Neuron (in vitro differentiated cells): ENCODE data around the gene PYGL.
"Not testable (repeated sequence)": the region's sequence is repeated elsewhere in the genome, so short reads cannot be mapped to it uniquely, and the experiment has no call there.

ENCODE experiments used
- H2AFZ ChIP-seq: one replicate; pipeline ENCODE4 v1.6.1; 2013; ENCODE audit warnings: low read depth, mild to moderate bottlenecking, inconsistent platforms, low read length, moderate library complexity
- H3K27me3 ChIP-seq: one replicate; pipeline ENCODE4 v1.6.1; 2013; ENCODE audit warnings: low read length; ENCODE audit not compliant: insufficient read depth
- H3K36me3 ChIP-seq: one replicate; pipeline ENCODE4 v1.6.1; 2013; ENCODE audit warnings: low read length; ENCODE audit not compliant: insufficient read depth
- H3K4me1 ChIP-seq: one replicate; pipeline ENCODE4 v1.6.1; 2013; ENCODE audit warnings: low read length; ENCODE audit not compliant: insufficient read depth
- H3K4me3 ChIP-seq: 2 replicates; pipeline ENCODE4 v1.5.1; 2013; ENCODE audit warnings: mild to moderate bottlenecking, low read length, moderate library complexity
- H3K9me3 ChIP-seq: one replicate; pipeline ENCODE4 v1.6.1; 2013; ENCODE audit warnings: low read length

PYGL gene

DNA sequence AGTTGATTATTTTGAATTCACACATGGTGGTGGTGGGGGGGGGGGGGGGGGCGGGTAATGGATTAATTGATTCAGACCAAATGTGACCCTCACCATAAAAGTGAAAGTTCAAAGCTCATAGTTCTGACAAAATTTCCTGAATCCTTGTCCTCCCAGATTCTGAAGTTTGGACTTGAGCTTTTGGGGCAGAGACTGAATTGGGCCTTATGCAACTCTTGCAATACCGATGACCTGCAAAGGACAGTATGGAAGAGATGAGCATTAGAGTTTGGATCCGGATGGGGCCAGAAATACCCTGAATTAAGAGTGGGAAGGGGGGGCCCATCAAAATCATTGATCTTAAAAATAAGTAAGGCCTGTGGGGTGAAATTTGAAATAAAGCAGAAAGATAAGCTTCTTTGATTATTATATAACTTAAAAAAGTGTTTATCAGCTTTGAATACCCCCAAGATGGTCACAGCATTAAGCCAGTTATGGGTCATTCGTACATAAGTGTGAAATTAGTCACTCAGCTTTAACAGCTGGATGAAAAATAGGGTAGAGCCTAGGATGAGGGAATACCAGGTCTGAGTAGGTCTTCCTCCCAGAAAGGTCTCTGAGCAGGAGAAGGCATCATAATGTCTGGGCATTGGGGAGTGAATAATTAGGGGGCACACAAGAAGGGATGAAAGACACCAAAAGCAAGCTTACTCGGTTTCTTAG, 2.1 kb upstream of the PYGL start:
- no peaks in the 10 kb centered on the region for H3K9me3 ChIP-seq
- no peaks in the 10 kb centered on the region for H3K36me3 ChIP-seq
- H3K4me1 ChIP-seq: peaks cover 2% of the 10 kb centered on the region
- H3K4me3 ChIP-seq: no peak overlapping the region
- H2AFZ ChIP-seq: no peak overlapping the region
- no peaks in the 10 kb centered on the region for H3K27me3 ChIP-seq

DNA sequence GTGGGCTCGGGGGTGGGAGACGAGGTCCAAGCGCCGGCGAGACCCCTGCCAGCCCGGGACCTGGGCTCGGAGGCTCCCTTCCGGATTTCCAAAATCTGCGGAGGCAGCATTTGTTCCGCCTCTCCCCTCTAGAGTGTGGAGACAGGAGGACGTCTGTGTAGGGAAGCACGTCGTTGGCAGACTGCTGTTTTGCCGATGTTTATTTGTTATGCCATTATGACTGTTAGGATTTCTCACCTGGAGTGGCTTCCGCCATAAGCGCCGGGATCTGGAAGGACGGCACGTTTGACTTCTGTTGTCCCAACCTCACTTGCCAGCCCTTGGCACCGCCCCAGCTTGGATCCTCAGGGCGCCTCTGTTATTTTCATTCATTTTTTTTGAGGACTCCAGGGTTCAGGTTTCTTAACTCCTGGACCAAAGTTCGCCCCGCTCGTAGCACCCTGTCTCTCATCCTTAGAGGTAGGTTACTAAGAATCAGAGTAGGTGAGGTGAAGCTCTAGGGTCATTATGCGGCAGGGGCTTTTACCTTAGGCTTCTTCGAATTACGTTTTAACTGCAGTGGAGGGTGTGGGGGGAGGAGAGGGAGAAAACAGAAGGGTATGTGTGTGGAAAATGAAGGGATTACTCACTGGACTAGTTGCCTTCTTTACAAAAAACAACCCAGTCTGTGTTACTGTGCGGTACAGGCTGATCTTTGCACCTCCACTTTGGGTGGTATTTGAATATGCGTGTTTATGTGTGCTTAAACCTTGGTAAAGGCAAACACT, 547 bp upstream of the PYGL start:
- H3K27me3 ChIP-seq: no peaks in the 10 kb centered on the region
- H3K36me3 ChIP-seq: no peaks in the 10 kb centered on the region
- H3K4me3 ChIP-seq: peak overlapping the region; percentile 57
- H3K4me1 ChIP-seq: peaks cover 2% of the 10 kb centered on the region
- peak overlapping the region; percentile 94 for H2AFZ ChIP-seq
- no peaks in the 10 kb centered on the region for H3K9me3 ChIP-seq

DNA sequence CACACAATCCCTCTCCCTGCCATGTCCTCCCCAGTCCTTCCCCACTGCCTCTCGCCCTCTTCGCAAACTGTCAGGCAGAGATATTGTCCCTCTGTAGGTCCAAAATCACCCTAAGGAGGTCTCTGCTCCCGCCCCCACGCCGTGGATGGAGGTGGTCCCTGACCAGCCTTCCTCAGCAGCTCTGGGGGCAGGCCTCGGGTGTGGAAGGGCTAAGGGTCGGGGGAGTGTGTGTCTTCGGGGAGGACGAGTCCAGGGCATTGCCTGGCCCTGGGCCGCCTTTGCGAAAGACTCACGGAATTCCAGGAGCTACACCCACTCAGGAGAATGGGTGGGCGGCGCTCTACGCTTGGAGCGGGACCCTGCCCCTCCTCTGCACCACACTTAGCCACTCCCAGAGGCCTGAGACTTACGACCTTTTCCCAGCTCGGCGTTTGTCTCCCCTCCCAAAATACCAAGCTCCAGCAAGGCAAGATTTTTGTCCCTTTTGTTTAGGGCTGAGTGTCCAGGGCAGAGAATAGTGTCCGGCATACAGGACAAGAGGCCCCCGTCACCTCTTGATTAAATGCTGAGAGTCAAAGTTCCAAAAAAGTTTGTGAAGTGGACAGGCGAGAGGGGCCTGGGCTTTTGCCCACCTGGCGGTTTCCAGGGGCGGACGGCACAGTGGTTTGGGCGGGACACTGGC, 881 bp downstream of the PYGL start:
- no peaks in the 10 kb centered on the region for H3K36me3 ChIP-seq
- peaks cover 2% of the 10 kb centered on the region for H3K4me1 ChIP-seq
- H2AFZ ChIP-seq: peak overlapping the region; percentile 94
- H3K9me3 ChIP-seq: no peaks in the 10 kb centered on the region
- peak overlapping the region; percentile 57 for H3K4me3 ChIP-seq
- no peaks in the 10 kb centered on the region for H3K27me3 ChIP-seq

DNA sequence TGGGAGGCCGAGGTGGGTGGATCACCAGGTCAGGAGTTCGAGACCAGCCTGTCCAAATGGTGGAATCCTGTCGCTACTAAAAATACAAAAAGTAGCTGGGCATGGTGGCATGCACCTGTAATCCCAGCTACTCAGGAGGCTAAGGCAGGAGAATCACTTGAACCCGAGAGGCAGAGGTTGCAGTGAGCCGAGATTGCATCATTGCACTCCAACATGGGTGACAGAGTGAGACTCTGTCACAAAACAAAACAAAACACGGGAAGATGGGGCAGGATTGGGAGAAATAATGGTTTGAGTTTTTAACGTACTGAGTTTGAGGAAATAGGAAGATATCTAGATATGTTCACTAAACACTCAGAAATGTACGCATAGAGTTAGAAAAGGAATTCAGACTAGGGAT, 2.6 kb downstream of the PYGL start:
- not testable (repeated sequence) for H3K4me3 ChIP-seq, H3K27me3 ChIP-seq, H2AFZ ChIP-seq, H3K4me1 ChIP-seq, H3K9me3 ChIP-seq, H3K36me3 ChIP-seq

DNA sequence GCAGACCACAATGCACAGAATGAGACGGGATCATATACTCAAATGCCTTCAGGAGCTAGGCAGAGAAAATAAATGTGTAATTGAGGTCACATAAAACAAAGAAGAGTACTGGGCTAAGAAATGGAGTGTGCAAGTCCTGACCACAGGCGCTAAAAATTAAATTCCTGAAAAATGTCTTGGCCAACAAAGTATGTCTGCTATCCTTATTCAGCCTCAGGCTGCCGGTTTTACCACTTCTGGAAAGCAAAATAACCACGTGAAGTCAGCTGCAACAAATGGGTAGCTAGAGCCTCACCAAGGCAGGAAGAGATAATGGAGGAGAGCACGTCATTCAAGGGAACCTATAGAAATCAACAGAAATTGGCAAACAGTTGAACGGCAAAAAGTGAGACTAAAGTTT, 3.1 kb downstream of the PYGL start:
- Histone ChIP-seq H3K27me3 (no peaks in the 10 kb centered on the region), H3K4me3 (no peak overlapping the region), H3K4me1 (no peaks in the 10 kb centered on the region), H3K9me3 (no peaks in the 10 kb centered on the region), H2AFZ (no peak overlapping the region), H3K36me3 (no peaks in the 10 kb centered on the region)

DNA sequence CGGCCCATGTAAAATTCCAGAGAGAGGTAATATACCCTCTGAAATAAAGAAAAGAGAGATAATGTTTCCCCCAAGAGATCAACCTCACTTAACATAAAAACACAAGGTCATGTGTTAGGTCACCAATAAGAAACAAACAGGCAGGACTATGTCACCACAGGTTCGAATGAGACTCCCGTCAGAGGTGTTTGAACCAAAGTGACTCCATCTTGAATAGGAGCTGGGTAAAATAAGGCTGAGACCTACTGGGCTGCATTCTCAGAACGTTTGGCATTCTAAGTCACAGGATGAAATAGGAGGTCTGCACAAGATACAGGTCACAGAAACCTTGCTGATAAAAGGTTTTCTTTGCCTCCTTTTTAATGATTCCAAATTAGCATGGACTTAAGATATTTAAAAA, 6.5 kb downstream of the PYGL start:
- no peaks in the 10 kb centered on the region for H3K9me3 ChIP-seq
- no peaks in the 10 kb centered on the region for H3K4me1 ChIP-seq
- no peak overlapping the region for H2AFZ ChIP-seq
- no peaks in the 10 kb centered on the region for H3K36me3 ChIP-seq
- no peak overlapping the region for H3K4me3 ChIP-seq
- no peaks in the 10 kb centered on the region for H3K27me3 ChIP-seq

DNA sequence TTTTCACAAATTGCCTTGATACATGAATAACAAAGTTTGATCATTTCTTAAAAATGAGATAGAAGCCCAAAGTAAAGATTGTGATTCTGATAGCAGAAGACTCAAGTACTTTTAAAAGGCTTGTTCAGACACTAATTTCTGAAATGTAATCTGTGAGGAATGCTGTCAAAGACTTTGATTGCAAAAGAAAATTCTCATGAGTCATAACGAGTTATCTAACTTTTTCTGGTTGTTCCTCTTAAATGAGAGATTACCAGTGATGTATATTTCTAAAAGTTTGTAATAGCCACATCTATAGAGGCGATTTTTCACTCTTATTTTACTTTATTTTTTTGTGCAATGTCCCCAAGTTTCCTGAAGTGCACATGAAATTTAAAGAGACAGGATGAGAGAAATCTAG, 7.0 kb downstream of the PYGL start:
- no peaks in the 10 kb centered on the region for H3K4me1 ChIP-seq
- no peaks in the 10 kb centered on the region for H3K36me3 ChIP-seq
- H3K27me3 ChIP-seq: no peaks in the 10 kb centered on the region
- no peak overlapping the region for H2AFZ ChIP-seq
- no peaks in the 10 kb centered on the region for H3K9me3 ChIP-seq
- H3K4me3 ChIP-seq: no peak overlapping the region

DNA sequence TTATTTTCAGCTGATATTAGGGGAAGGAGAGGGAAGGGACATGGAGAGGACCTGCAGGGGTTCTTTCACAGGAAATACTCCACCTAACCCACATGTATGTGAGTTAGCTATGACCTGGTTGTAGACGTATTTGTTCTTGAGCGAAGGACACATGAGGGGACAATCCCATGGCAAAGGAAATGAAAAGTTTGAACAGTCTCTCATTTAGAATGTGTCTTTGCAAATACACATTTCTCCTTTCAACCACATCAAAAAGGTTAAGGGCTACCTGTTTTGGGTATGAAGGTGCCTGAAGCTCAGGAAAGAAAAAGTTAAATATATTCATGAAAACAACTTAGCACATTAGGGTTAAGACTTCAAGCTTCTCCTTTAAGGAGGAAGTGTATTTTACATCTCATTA, 7.4 kb downstream of the PYGL start:
- Histone ChIP-seq H3K27me3 (no peaks in the 10 kb centered on the region), H3K4me1 (no peaks in the 10 kb centered on the region), H3K9me3 (no peaks in the 10 kb centered on the region), H2AFZ (no peak overlapping the region), H3K4me3 (no peak overlapping the region), H3K36me3 (no peaks in the 10 kb centered on the region)

DNA sequence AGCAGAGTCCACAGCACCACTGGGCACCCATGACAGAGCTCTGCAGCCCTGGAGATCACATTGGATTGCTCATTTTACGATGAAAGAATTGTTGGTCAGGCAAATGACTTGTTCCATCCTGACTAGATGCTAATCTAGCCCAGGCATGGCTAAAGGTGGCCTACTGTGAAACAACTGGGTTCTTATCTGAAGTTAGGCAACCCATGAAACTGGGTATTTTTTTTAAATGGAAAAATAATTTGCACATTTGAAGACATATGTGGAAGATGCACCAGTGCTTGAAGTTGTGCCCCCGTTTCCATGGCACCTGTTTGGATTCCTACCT, 8.3 kb downstream of the PYGL start:
- no peaks in the 10 kb centered on the region for H3K36me3 ChIP-seq
- no peaks in the 10 kb centered on the region for H3K9me3 ChIP-seq
- H3K27me3 ChIP-seq: no peaks in the 10 kb centered on the region
- no peak overlapping the region for H2AFZ ChIP-seq
- no peak overlapping the region for H3K4me3 ChIP-seq
- peaks cover 3% of the 10 kb centered on the region for H3K4me1 ChIP-seq

DNA sequence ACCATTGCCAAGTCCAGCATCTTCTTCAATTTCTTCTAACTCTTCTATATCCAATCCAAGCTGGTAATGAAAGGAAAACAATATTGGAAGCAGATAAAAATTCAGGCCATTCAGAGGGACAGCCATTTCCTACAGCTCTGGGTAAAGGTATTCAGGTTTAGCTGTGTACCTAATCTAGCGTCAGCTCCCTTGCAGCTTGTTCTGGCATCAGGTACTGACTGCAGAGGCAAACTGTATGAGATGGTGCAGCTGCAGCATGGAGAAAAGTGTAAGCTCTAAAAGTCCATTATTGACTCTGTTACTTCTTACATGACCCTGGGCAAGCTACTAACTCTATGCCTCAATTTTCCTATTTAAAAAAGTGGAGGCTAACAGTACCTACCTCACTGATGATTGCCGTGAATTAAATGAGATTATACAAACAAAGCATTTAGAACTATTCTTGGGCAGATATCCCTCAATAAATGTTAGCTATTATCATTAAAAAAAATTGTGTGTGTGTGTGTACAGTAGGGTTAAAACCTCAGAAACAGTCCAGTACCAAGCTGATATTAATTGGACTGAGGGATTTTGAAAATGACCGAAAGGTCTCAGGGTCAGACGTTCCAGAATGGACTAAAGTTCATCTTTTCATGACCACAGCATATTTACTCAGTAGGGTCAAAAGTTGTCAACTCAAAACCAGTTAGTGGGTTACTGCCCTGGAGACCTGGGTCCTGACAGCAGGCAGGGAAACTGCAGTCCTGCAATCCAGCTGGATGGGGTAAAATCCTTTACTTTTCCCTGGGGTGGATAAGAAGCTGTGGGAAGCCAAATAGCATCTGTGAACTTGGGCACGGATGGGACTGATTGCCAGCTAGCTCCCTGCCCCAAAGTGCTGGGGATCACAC, 8.9 kb downstream of the PYGL start:
- no peaks in the 10 kb centered on the region for H3K36me3 ChIP-seq
- no peaks in the 10 kb centered on the region for H3K9me3 ChIP-seq
- H3K4me3 ChIP-seq: no peak overlapping the region
- H3K4me1 ChIP-seq: peaks cover 3% of the 10 kb centered on the region
- H2AFZ ChIP-seq: no peak overlapping the region
- no peaks in the 10 kb centered on the region for H3K27me3 ChIP-seq

DNA sequence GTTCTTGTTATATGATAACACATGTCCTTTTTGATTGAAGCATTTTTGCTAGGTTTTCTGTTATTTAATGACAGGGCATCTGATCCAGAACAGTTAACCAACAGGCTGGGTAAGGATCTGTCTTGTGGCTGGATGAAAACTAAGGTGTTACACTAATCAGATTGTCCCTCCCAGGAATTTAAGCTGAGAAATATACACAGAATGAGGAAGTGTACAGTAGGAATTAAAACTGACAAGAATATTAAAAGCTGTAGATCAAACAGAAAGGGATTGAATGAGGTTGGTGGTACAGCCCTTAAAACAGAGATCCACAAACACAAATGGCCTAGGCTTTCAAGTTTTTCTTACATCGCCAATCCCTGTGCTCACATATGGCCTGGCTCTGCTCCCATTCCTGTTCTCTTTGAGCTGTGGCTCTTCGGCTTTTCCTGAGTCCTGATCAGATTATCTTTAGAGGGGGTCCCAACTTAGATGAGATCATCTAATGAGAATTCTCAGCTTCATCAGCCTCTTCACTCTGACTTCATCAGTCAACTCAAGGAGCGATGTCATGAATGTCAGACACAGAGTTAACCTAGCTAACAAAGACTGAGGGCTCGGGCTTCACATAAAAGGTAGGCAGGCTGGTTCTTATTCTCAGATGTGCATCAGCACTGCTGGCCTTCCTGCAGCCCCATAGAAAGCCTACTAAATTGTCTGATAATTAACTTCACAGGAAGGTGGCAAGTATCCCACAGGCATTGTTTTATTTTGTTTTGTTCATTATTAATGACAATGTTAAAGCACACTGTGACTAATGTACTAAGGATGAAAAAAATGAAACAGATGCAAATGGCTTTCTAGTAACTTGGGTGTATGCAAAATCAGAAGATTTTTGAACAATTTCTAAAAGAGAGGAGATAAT, 11.4 kb downstream of the PYGL start:
- H2AFZ ChIP-seq: no peak overlapping the region
- no peaks in the 10 kb centered on the region for H3K9me3 ChIP-seq
- H3K4me3 ChIP-seq: no peak overlapping the region
- H3K27me3 ChIP-seq: no peaks in the 10 kb centered on the region
- no peaks in the 10 kb centered on the region for H3K36me3 ChIP-seq
- peaks cover 3% of the 10 kb centered on the region for H3K4me1 ChIP-seq

DNA sequence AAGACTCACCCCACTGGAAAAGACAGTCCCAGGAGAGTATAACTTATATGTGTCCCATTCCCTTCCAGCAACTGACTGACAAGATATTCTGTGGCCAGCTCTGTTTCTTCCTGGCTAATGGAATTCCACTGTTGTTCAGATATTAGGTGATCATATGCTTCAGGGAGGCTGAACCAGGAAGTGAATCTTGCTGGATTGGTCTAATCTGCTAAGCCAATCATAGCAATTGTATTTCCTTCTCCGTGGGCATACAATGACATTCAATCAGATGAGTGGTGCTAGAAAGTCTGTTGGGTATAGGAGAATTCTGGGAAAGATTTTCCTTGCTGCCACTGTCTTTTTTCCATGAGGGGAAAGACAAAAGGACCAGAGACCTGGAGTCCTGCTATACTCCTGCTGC, 12.1 kb downstream of the PYGL start:
- Histone ChIP-seq H3K27me3 (no peaks in the 10 kb centered on the region), H2AFZ (no peak overlapping the region), H3K4me3 (no peak overlapping the region), H3K4me1 (peaks cover 3% of the 10 kb centered on the region), H3K36me3 (no peaks in the 10 kb centered on the region), H3K9me3 (no peaks in the 10 kb centered on the region)
